ENCODE results near the gene SND1.

DNA sequence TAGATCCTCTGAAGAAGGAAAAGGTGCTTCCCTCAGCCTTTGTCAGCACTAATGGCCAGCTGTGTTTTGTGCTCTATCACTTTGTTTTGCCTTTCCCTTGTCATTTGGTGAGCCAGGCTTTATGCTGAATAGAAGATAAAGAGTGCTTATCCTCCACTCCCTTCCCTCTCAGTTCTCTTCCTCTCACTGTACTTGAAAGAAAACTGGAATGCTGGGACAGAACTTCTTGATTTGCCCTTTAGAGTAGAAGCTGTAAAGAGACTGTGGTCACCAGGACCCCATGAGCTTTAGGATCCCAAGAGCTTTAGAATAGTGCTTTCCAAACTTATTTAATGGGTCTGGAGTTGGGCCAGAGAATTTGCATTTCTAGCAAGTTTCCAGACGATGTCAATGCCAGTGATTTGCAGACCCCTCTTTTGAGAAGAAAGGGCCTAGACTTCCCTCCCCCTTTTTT is 297.8 kb downstream of the SND1 start:
- TF ChIP-seq SP1 (IDR thresholded peaks at IDR 0.05) (no peak), FOXM1 (IDR thresholded peaks at IDR 0.05; ENCODE audit: borderline replicate concordance) (no peak), ARNT (IDR thresholded peaks at IDR 0.05) (no peak), FOXA1 (IDR thresholded peaks at IDR 0.05) (no peak), CTBP1 (IDR thresholded peaks at IDR 0.05; ENCODE audit: borderline replicate concordance) (no peak), L3MBTL2 (conservative IDR thresholded peaks at IDR 0.05) (no peak), SUZ12 (IDR thresholded peaks at IDR 0.05) (no peak)
